Measurements from ENCODE around the gene SPC25.
"Not testable (repeated sequence)": the region's sequence is repeated elsewhere in the genome, so short reads cannot be mapped to it uniquely, and the experiment has no call there.

Gene SPC25

DNA sequence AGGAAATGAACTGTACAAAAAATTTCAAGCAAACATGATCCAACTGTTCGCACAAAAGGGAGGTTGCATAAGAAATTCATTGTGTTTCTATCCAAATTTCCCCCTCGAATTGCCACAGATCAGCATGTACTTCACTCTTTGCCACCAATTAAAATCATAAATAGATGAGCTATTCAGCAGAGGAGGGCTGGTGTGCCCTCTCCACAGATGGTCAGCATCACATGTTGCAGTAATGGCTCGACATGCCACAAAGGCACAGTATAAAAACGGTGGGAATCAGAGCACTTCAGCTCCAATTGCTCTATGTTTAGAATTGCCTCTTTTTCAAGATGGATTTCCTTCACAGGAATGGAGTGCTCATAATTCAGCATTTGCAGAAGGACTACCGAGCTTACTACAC lies 10.8 kb upstream of the SPC25 start, which contains the start of gene G6PC2:
Gene G6PC2, plus strand, starts transcription at position 289 of the 400 bp plus-strand sequence. Its CDS starts 41 bp downstream, at position 330.
- DNase-seq = no peak

DNA sequence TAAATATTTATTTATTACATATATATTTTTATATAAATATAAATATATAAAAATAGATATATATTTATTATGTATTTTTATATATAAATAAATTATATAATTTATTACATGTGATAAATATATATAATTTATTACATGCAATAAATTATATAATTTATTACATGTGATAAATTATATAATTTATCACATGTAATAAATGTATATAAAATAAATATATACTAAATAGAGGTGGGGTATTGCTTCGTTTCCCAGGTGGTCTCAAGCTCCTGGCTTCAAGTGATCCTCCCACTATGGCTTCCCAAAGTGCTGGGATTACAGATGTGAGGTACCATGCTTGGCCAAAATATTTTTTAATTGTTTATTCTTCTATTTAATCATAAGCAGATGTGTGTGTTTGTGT lies 7.2 kb upstream of the SPC25 start:
- no peak for DNase-seq

DNA sequence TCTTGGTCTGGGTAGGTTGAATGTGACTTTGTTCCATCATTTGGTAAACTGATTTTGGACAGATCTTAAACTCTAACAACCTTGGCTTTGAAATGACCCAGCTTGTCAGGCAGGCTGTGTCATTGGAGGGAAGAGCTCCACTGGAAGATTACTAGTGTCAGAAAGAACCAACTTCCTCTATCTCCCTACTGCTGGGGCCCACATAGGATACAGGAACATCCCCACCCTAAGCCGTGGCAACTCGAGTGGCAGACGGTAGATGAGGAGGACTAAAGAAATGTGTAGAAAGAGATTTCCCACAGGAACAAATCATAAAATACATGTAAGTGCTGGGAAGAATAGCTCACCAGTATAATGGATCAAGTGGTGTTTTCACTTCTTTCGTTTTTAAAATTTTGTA lies 6.6 kb upstream of the SPC25 start:
- DNase-seq = no peak

GRCh38 chr2:168895771-168896170 lies 5.5 kb upstream of the SPC25 start:
- no peak for DNase-seq

- no peak for DNase-seq
These were observed 4.5 kb upstream of the SPC25 start for GRCh38 chr2:168894720-168895119.

DNA sequence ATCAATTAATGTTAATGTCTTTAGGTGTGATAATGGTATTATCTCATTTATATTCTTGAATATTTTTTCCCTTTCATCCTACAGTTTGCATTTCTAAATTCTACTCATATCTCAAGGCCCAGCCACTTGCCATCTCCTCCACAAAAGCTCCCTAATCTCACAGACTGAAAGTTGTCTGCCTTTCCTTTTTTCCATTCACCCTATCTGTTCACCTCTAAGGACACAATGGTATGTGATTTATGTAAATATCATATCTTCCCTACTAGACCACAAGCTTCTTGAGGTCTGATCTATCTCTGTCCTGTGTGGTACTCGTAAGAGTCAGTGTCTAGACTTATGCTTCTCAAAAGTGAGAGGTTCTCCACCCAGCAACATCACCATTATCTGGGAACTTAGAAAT lies 3.9 kb upstream of the SPC25 start:
- no peak for DNase-seq

DNA sequence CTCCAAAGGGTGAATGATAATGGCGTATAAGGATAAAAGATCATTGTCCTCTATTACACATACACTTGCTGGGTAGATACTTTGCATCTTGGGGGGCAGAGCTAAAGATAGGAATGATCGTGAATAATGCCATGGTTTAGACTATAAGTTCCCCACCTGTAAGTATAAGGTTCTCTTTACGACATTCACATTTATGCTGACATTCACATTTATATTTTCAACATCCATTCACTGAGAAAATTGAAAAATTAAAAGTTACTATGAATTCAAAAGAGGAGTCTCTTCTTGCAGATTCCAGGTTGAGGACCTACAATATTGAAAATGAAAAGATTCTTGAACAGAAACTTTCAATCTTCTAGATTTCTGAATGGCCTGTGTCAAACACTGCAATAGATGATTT lies 2.1 kb upstream of the SPC25 start:
- DNase-seq = no peak

GRCh38 chr2:168889635-168890005 lies 610 bp downstream of the SPC25 start:
- DNase-seq = no peak

GRCh38 chr2:168884975-168885374 lies 5.3 kb downstream of the SPC25 start:
- DNase-seq = no peak

- DNase-seq = not testable (repeated sequence)
These were observed 8.1 kb downstream of the SPC25 start for GRCh38 chr2:168882163-168882562.

DNA sequence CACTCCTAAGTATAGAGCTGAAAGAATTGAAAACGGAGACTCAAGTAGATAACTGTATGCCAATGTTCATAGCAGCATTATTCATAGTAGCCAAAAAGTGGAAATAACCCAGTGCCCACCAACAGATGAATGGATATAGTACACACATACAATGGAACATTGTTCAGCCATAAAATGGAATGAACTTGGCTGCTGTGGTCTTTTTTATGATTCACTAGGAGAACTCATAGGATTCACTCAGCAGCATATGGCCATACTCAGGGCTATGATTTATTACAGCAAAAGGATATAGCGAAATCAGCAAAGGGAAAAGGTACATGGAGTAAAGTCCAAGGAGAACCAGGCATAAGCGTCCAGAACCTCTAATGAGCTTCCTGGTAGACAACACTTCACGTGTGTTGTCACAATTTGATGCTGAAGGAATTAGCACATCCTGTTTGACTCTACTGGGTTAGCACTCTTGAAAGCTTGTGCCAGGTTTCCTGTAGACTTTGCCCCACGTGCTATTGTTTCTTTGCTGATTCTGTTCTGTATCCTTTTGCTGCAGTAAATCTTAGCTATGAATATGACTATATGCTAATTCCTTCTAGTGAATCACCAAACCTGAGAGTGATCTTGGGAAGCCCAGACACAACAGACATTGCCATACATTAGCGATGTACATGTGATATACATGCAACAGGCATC lies 15.7 kb downstream of the SPC25 start:
- DNase-seq = no peak

- not testable (repeated sequence) for DNase-seq
These were observed 19.4 kb downstream of the SPC25 start for GRCh38 chr2:168870824-168871223.

DNA sequence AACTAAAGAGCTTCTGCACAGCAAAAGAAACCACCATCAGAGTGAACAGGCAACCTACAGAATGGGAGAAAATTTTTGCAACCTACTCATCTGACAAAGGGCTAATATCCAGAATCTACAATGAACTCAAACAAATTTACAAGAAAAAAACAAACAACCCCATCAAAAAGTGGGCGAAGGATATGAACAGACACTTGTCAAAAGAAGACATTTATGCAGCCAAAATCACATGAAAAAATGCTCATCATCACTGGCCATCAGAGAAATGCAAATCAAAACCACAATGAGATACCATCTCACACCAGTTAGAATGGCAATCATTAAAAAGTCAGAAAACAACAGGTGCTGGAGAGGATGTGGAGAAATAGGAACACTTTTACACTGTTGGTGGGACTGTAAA lies 19.9 kb downstream of the SPC25 start:
- not testable (repeated sequence) for DNase-seq

DNA sequence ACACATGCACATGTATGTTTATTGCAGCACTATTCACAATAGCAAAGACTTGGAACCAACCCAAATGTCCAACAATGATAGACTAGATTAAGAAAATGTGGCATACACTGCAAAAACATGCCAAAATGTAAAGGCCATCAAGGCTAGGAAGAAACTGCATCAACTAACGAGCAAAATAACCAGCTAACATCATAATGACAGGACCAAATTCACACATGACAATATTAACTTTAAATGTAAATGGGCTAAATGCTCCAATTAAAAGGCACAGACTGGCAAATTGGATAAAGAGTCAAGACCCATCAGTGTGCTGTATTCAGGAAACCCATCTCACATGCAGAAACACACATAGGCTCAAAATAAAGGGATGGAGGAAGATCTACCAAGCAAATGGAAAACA lies 23.1 kb downstream of the SPC25 start:
- not testable (repeated sequence) for DNase-seq

- DNase-seq = no peak
These were observed 32.1 kb downstream of the SPC25 start for GRCh38 chr2:168858146-168858545.

- no peak for DNase-seq
These were observed 34.6 kb downstream of the SPC25 start for GRCh38 chr2:168855601-168856000.

DNA sequence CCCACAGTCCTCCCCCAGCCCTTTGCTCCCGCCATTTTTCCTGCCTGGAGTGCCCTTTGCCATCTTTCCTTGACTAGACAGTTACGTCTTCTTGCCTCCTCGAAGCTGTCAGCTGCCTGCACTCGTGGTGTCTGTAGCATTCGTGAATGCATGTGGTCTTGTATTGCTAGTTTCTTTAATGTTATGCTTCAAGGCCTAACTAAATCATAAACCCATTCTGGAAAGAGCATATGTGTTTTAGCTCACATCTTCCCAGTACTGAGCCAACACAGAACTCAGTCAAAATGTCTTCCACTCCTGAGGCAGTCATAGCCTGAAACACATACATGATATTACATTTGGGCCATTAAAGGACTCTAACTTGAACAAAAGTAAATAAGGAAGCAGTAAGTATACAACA lies 35.6 kb downstream of the SPC25 start:
- DNase-seq = no peak

DNA sequence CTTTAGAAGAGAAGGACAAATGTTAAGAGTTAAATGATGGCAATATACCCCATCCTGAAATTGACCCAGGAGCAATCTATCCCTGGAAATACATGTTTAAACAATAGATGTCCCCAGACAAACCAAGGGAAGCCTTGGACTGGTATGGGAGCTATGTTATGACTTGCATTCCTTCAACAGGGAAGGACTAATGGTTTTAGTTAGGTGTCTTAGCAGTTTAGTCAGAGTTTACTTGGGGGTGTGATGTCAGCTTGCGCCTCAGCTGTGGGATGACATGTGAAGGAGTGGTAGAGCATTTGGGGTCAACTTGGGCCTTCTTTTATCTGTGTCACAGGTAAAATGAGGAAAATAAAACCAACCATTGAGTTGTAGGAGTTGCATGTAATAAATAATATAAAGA lies 36.8 kb downstream of the SPC25 start:
- no peak for DNase-seq

DNA sequence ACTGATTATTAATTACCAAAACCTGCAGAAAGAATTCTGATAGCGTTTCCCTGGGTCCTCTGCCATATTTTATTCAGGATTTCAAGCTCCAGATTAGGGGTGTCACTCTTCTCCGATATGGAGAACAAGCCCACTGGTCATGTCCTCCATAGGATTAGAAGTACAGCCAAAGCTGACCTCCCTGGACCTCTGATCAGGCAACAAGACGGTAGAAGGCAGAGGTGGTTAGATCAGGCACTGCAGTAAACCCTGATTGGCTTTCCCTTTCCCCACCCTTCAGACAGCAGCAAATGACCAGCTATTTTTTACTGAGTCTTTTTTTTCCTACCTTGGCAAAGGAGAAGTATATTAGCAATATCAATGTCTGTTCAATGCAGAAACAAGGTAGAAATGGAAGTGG lies 37.7 kb downstream of the SPC25 start:
- DNase-seq = no peak

GRCh38 chr2:168851674-168852320 lies 38.4 kb downstream of the SPC25 start:
- no peak for DNase-seq

DNA sequence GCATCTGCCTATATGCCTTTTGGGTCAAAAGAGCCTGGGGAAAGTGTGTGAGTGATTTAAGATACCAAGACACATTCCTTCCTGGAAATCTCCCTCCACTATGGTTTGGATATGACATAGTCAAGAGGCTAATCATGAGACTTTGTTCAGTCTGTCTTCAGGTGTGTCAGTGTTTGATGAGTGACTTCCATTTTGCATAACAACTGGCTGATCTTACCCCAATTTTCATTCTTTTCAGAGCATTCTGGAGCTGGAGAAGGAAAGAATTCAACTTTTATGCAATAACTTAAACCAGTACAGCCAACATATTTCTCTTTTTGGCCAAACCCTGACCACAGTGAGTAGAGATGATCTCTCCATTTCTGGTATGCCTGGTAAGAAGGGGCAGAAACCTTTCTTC lies 39.4 kb downstream of the SPC25 start:
- DNase-seq = no peak

DNA sequence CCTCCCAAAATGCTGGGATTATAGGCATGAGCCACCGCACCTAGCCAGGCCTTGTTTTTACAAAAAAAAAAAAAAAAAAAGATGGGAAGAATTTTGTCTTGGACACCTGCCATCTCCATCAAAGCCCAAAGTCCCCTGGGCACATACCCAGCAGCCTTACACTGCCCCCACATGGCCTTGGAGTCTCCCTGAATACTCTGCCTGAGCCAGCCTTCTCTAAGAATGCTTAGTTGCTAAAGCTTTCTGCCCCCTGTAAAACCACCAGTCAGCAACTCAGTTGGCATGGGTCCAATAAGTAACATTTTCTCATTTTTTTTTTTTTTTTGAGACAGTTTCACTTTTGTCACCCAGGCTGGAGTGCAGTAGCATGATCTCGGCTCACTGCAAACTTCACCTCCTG lies 40.6 kb downstream of the SPC25 start:
- DNase-seq = no peak

DNA sequence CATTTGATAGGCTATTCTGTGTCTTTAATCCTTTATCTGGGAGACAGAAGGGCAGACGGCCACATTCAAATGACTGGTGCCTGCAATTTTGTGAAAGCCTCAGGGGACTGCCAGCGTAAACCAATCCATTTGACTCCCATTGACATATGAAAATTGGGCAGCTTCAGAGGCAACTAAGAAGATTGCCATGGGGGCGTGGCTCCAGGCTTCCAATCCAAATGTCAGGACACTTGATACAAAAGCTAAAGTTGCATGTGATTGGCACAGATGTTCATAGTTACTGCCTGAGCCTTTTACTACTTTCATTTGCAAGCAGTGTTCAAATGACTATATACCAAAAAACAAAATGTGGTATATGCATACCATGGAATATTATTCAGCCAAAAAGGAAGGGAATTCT lies 42.0 kb downstream of the SPC25 start:
- DNase-seq = no peak

DNA sequence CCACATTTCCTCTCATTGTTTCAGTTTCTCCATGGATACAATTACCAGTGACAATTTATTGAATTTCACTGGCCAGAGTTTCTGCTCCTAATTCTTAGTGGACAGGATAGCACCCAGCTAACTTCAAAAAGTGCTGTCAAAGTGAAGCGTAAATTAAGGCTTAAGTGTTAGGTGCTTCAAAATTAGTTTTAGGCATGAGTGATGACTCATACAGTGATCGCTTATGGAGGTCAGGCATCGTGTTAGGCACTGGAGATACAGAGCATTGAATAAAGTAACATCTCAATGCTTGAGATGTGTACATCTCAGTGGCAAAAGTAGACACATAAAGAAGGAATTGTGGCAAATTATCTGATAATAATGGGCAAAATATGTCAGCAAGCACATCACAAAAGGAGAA lies 47.0 kb downstream of the SPC25 start:
- DNase-seq = no peak

GRCh38 chr2:168841445-168841844 lies 48.8 kb downstream of the SPC25 start:
- DNase-seq = no peak
